Effector CD4-positive, alpha-beta T cell (primary cell): ENCODE results near the gene BRD9.
A peak's percentile ranks its signal among the peaks of the same experiment; 100 is the strongest.
"Not testable (repeated sequence)": the region's sequence is repeated elsewhere in the genome, so short reads cannot be mapped to it uniquely, and the experiment has no call there.

ENCODE experiments used
- DNase-seq: peaks from one replicate; pipeline ENCODE4 v3.0.0-alpha.2; 2020
- total RNA-seq: gene quantifications from one replicate; lab custom pipeline; 2026; lab: John Stamatoyannopoulos, UW

Gene BRD9
- 117 reads per million, percentile 85 among the genes with 10 or more reads in this experiment for total RNA-seq

- DNase-seq, result peak; percentile 80
Observed at GRCh38 chr5:892394-893136, at the start of gene BRD9, which contains the start of gene TRIP13. BRD9 (minus strand) TSS chr5:892801; CDS start chr5:892657, 144 bp downstream. TRIP13 (plus strand) TSS chr5:892884; CDS start chr5:892999, 115 bp downstream.

GRCh38 chr5:940741-941140 lies 48.1 kb upstream of the BRD9 start:
- DNase-seq, result not testable (repeated sequence)

- no peak for DNase-seq
Observed at GRCh38 chr5:939368-939767, 46.8 kb upstream of the BRD9 start.

- DNase-seq, result no peak
Observed at GRCh38 chr5:937151-937924, 44.7 kb upstream of the BRD9 start.

GRCh38 chr5:936149-937144 lies 43.8 kb upstream of the BRD9 start:
- no peak for DNase-seq

- DNase-seq, result no peak
Observed at GRCh38 chr5:935510-936084, 43.0 kb upstream of the BRD9 start.

GRCh38 chr5:934381-934967 lies 41.9 kb upstream of the BRD9 start:
- DNase-seq, result not testable (repeated sequence)

GRCh38 chr5:933951-934350 lies 41.4 kb upstream of the BRD9 start:
- not testable (repeated sequence) for DNase-seq

- DNase-seq, result no peak
Observed at GRCh38 chr5:933251-933861, 40.8 kb upstream of the BRD9 start.

GRCh38 chr5:932628-933250 lies 40.1 kb upstream of the BRD9 start:
- DNase-seq, result no peak

- no peak for DNase-seq
Observed at GRCh38 chr5:932151-932627, 39.6 kb upstream of the BRD9 start.

GRCh38 chr5:931570-932145 lies 39.1 kb upstream of the BRD9 start:
- no peak for DNase-seq

- no peak for DNase-seq
Observed at GRCh38 chr5:930866-931265, 38.3 kb upstream of the BRD9 start.

GRCh38 chr5:929596-929995 lies 37.0 kb upstream of the BRD9 start:
- DNase-seq, result no peak

GRCh38 chr5:929182-929581 lies 36.6 kb upstream of the BRD9 start:
- not testable (repeated sequence) for DNase-seq

- no peak for DNase-seq
Observed at GRCh38 chr5:927172-928015, 34.8 kb upstream of the BRD9 start.

GRCh38 chr5:926417-927171 lies 34.0 kb upstream of the BRD9 start:
- no peak for DNase-seq

- peak; percentile 58 for DNase-seq
Observed at GRCh38 chr5:923281-923873, 30.8 kb upstream of the BRD9 start.
